SK-N-SH (cell line): Measurements from ENCODE around the gene CCDC121. TPM values are rescaled to one million over a fixed set of nuclear protein-coding genes. Genes with fewer than 3 reads are reported as not detected.

Experiments used
- CTCF ChIA-PET: fragments of 300-600, 350-600 bp; formaldehyde crosslinking; extraction: SDS; loops from one replicate; lab custom pipeline; 2021; lab: Yijun Ruan, JAX
- POLR2A ChIA-PET: fragments of 350-600 bp; sonication (Branson Sonifier 250); formaldehyde crosslinking; extraction: SDS; loops from one replicate; lab custom pipeline; 2020; ENCODE audit warnings: antibody characterized with exemption, inconsistent platforms; lab: Yijun Ruan, JAX
- DNase-seq: peaks from one replicate; pipeline ENCODE4 v3.0.0; 2012
- H2AFZ ChIP-seq: fragments of 200-600 bp; sonication (generic); 2 replicates; pipeline ENCODE4 v1.8.1; 2016; ENCODE audit warnings: antibody characterized with exemption, mild to moderate bottlenecking, low read depth
- H3F3A ChIP-seq: fragments of 200-600 bp; sonication (generic); replicated peaks from 2 replicates; pipeline ENCODE3; 2016; ENCODE audit warnings: antibody characterized with exemption, mild to moderate bottlenecking; ENCODE audit not compliant: insufficient read depth
- H3K27ac ChIP-seq, 2 experiments: fragments of 200-500 bp in 1 of 2; fragments of 200-600 bp in 1 of 2; sonication (Bioruptor generic) in 1 of 2; sonication (generic), shearing (Covaris generic) in 1 of 2; 2 replicates each; pipeline versions ENCODE4 v1.5.1 to v1.6.1; 2014 to 2016; ENCODE audit warnings: low read depth in 2 of 2, inconsistent platforms in 1 of 2, low read length in 1 of 2, mild to moderate bottlenecking in 1 of 2, mixed read lengths in 1 of 2
- H3K27me3 ChIP-seq: fragments of 200-600 bp; sonication (generic), shearing (Covaris generic); 2 replicates; pipeline ENCODE4 v1.6.1; 2016; ENCODE audit warnings: mixed run types; ENCODE audit not compliant: insufficient read depth
- H3K36me3 ChIP-seq, 2 experiments: fragments of 200-500 bp in 1 of 2; fragments of 200-600 bp in 1 of 2; sonication (Bioruptor generic) in 1 of 2; sonication (generic) in 1 of 2; replicated peaks in 1 of 2; 2 replicates each; pipeline versions ENCODE3 to v1.5.1; 2014 to 2016; ENCODE audit warnings: low read length in 1 of 2, mild to moderate bottlenecking in 1 of 2; ENCODE audit not compliant: insufficient read depth in 2 of 2, control insufficient read depth in 1 of 2
- H3K4me1 ChIP-seq, 2 experiments: fragments of 200-500 bp in 1 of 2; fragments of 200-600 bp in 1 of 2; sonication (Bioruptor generic) in 1 of 2; sonication (generic), shearing (Covaris generic) in 1 of 2; 2 replicates each; pipeline versions ENCODE4 v1.5.1 to v1.6.1; 2014 to 2016; ENCODE audit warnings: low read depth in 1 of 2, low read length in 1 of 2, mixed run types in 1 of 2; ENCODE audit not compliant: insufficient read depth in 2 of 2, control insufficient read depth in 1 of 2
- H3K4me2 ChIP-seq: fragments of 200-600 bp; sonication (generic), shearing (Covaris generic); 2 replicates; pipeline ENCODE4 v1.6.1; 2017; ENCODE audit warnings: mixed run types
- H3K4me3 ChIP-seq, 2 experiments: fragments of 200-500 bp in 1 of 2; fragments of 200-600 bp in 1 of 2; sonication (Bioruptor generic) in 1 of 2; sonication (generic), shearing (Covaris generic) in 1 of 2; 2 replicates each; pipeline versions ENCODE4 v1.5.1 to v1.8.1; 2014 to 2016; ENCODE audit warnings: low read depth in 2 of 2, inconsistent platforms in 1 of 2, low read length in 1 of 2, mild to moderate bottlenecking in 1 of 2, mixed read lengths in 1 of 2, moderate library complexity in 1 of 2
- H3K79me2 ChIP-seq: fragments of 200-600 bp; sonication (generic); 2 replicates; pipeline ENCODE4 v1.8.1; 2017; ENCODE audit warnings: mild to moderate bottlenecking; ENCODE audit not compliant: insufficient read depth
- H3K9ac ChIP-seq: fragments of 200-600 bp; sonication (generic); 2 replicates; pipeline ENCODE4 v1.6.1; 2017; ENCODE audit warnings: mixed run types
- H3K9me2 ChIP-seq: fragments of 200-600 bp; sonication (generic); 2 replicates; pipeline ENCODE4 v1.6.1; 2017; ENCODE audit warnings: mixed run types
- H3K9me3 ChIP-seq: fragments of 200-600 bp; sonication (generic); 2 replicates; pipeline ENCODE4 v1.6.1; 2017; ENCODE audit warnings: mixed run types, mild to moderate bottlenecking, moderate library complexity
- H4K20me1 ChIP-seq: fragments of 200-600 bp; sonication (generic); 2 replicates; pipeline ENCODE4 v1.6.1; 2017; ENCODE audit warnings: mild to moderate bottlenecking, mixed run types; ENCODE audit not compliant: insufficient read depth
- FOXJ3 ChIP-seq: sonication (generic); formaldehyde crosslinking; IDR thresholded peaks from 2 replicates; pipeline ENCODE4 v1.5.1; 2020; ENCODE audit warnings: mild to moderate bottlenecking, missing genetic modification reagents
- JUND ChIP-seq: IDR thresholded peaks from 2 replicates; pipeline ENCODE4 v1.4.0; 2012
- MAX ChIP-seq: IDR thresholded peaks from 2 replicates; pipeline ENCODE4 v1.4.0; 2012; ENCODE audit warnings: low read depth
- MXI1 ChIP-seq: IDR thresholded peaks from 2 replicates; pipeline ENCODE4 v1.6.1; 2012; ENCODE audit warnings: mild to moderate bottlenecking, low read depth, low read length, improper control_type of control experiment
- RXRA ChIP-seq: IDR thresholded peaks from 2 replicates; pipeline ENCODE4 v1.4.0; 2012; ENCODE audit warnings: low read depth, mild to moderate bottlenecking, borderline replicate concordance
- SIN3A ChIP-seq: IDR thresholded peaks from 2 replicates; pipeline ENCODE4 v1.6.1; 2012; ENCODE audit warnings: low read depth, mild to moderate bottlenecking, low read length, moderate library complexity, borderline replicate concordance
- SMC3 ChIP-seq: IDR thresholded peaks from 2 replicates; pipeline ENCODE4 v1.6.1; 2012; ENCODE audit warnings: low read depth, low read length, improper control_type of control experiment
- TCF12 ChIP-seq: IDR thresholded peaks from 2 replicates; pipeline ENCODE4 v1.4.0; 2012
- YY1 ChIP-seq: IDR thresholded peaks from 2 replicates; pipeline ENCODE4 v1.4.0; 2012; ENCODE audit warnings: low read depth, mild to moderate bottlenecking
- WGBS: methylation state at CpG from one replicate; pipeline ENCODE4 v1.1.6; 2017; ENCODE audit warnings: low lambda C conversion rate; 5-methylcytosine and 5-hydroxymethylcytosine counted together
- polyA plus RNA-seq, 3 experiments: library from polyadenylated mRNA; depleted of rRNA; stranded (reverse); fragments of >200 nt; gene quantifications; 2 replicates each; pipeline ENCODE4 v1.2.3, GENCODE V29; 2012
- TF ChIP-seq, protein P1 (sequence below): fragments of 150-350 bp; IDR thresholded peaks from 2 replicates; pipeline ENCODE4 v1.6.1; 2017; ENCODE audit warnings: antibody characterized with exemption, low read length, low read depth, borderline replicate concordance
- TF ChIP-seq, protein P2 (sequence below): IDR thresholded peaks from 2 replicates; pipeline ENCODE4 v1.4.0; 2012; ENCODE audit warnings: low read depth, borderline replicate concordance
- TF ChIP-seq, protein P3 (sequence below): IDR thresholded peaks from 2 replicates; pipeline ENCODE4 v1.6.1; 2012; ENCODE audit warnings: mild to moderate bottlenecking, low read depth, low read length, moderate library complexity
- TF ChIP-seq, protein P4 (sequence below): IDR thresholded peaks from 2 replicates; pipeline ENCODE4; 2012

Gene CCDC121
- polyA plus RNA-seq, 1 of the 3 experiments (the other 2 are of a cell fraction): 2.3 TPM

DNA sequence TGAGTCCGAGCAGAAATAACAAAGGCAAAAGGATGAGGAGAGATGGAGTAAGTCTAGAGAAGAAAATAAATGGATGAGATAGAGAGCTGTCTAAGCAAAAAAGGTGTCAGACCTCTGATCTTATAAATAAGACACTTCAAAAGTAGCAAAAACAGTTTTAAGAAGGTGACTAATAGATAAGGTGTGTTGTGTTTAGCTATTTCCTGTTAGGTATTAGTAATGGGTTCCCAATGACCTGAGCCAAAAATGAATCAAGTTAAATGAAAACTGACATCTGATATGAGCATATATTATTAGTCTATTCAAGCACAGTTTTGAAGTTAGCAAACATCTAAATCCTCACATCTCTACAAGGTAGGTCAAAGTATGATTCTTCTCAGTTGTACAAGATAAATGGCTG lies 24.0 kb upstream of the CCDC121 start:
- no peak for DNase-seq
- Histone ChIP-seq H3K27ac (no peak overlapping the region), H4K20me1 (no peaks in the 10 kb centered on the region), H3K27me3 (no peaks in the 10 kb centered on the region), H3K9me2 (no peaks in the 10 kb centered on the region), H3K9ac (no peak overlapping the region), H2AFZ (no peak overlapping the region), H3K4me1 (no peaks in the 10 kb centered on the region), H3K4me2 (no peak overlapping the region), H3K4me3 (no peak overlapping the region), H3K36me3 (peaks cover 79 to 85% of the 10 kb centered on the region in 2 experiments), H3K79me2 (peaks cover 11% of the 10 kb centered on the region; the same call in 1 of the 2 replicates), H3K9me3 (no peaks in the 10 kb centered on the region), H3F3A (peaks cover 40% of the 10 kb centered on the region)
- 92% methylated on average over 1 of the region's 1 CpG for WGBS
- TF ChIP-seq, protein P1, sequence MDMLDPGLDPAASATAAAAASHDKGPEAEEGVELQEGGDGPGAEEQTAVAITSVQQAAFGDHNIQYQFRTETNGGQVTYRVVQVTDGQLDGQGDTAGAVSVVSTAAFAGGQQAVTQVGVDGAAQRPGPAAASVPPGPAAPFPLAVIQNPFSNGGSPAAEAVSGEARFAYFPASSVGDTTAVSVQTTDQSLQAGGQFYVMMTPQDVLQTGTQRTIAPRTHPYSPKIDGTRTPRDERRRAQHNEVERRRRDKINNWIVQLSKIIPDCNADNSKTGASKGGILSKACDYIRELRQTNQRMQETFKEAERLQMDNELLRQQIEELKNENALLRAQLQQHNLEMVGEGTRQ: no peak
- TF ChIP-seq, protein P2, sequence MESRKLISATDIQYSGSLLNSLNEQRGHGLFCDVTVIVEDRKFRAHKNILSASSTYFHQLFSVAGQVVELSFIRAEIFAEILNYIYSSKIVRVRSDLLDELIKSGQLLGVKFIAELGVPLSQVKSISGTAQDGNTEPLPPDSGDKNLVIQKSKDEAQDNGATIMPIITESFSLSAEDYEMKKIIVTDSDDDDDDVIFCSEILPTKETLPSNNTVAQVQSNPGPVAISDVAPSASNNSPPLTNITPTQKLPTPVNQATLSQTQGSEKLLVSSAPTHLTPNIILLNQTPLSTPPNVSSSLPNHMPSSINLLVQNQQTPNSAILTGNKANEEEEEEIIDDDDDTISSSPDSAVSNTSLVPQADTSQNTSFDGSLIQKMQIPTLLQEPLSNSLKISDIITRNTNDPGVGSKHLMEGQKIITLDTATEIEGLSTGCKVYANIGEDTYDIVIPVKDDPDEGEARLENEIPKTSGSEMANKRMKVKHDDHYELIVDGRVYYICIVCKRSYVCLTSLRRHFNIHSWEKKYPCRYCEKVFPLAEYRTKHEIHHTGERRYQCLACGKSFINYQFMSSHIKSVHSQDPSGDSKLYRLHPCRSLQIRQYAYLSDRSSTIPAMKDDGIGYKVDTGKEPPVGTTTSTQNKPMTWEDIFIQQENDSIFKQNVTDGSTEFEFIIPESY: no peak
- TF ChIP-seq MXI1: no peak
- no peak; the same call in 1 of the 2 replicates for TF ChIP-seq JUND
- no peak for TF ChIP-seq MAX
- no peak for TF ChIP-seq SMC3
- TF ChIP-seq SIN3A: no peak
- TF ChIP-seq TCF12: no peak
- TF ChIP-seq, protein P3, sequence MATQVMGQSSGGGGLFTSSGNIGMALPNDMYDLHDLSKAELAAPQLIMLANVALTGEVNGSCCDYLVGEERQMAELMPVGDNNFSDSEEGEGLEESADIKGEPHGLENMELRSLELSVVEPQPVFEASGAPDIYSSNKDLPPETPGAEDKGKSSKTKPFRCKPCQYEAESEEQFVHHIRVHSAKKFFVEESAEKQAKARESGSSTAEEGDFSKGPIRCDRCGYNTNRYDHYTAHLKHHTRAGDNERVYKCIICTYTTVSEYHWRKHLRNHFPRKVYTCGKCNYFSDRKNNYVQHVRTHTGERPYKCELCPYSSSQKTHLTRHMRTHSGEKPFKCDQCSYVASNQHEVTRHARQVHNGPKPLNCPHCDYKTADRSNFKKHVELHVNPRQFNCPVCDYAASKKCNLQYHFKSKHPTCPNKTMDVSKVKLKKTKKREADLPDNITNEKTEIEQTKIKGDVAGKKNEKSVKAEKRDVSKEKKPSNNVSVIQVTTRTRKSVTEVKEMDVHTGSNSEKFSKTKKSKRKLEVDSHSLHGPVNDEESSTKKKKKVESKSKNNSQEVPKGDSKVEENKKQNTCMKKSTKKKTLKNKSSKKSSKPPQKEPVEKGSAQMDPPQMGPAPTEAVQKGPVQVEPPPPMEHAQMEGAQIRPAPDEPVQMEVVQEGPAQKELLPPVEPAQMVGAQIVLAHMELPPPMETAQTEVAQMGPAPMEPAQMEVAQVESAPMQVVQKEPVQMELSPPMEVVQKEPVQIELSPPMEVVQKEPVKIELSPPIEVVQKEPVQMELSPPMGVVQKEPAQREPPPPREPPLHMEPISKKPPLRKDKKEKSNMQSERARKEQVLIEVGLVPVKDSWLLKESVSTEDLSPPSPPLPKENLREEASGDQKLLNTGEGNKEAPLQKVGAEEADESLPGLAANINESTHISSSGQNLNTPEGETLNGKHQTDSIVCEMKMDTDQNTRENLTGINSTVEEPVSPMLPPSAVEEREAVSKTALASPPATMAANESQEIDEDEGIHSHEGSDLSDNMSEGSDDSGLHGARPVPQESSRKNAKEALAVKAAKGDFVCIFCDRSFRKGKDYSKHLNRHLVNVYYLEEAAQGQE: no peak
- TF ChIP-seq YY1: no peak
- no peak for TF ChIP-seq RXRA
- no peak for TF ChIP-seq FOXJ3 (CRISPR knock-in tag)
- TF ChIP-seq, protein P4, sequence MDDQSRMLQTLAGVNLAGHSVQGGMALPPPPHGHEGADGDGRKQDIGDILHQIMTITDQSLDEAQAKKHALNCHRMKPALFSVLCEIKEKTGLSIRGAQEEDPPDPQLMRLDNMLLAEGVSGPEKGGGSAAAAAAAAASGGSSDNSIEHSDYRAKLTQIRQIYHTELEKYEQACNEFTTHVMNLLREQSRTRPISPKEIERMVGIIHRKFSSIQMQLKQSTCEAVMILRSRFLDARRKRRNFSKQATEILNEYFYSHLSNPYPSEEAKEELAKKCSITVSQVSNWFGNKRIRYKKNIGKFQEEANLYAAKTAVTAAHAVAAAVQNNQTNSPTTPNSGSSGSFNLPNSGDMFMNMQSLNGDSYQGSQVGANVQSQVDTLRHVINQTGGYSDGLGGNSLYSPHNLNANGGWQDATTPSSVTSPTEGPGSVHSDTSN: no peak
- CTCF ChIA-PET: interaction anchor here (8.4 kb wide), 1 partner anchor 30 kb away, joined by 77 read pairs; no protein-coding TSS in a partner anchor
- POLR2A ChIA-PET: no interaction called here
